ENCODE results near the gene SLC4A4.

DNA sequence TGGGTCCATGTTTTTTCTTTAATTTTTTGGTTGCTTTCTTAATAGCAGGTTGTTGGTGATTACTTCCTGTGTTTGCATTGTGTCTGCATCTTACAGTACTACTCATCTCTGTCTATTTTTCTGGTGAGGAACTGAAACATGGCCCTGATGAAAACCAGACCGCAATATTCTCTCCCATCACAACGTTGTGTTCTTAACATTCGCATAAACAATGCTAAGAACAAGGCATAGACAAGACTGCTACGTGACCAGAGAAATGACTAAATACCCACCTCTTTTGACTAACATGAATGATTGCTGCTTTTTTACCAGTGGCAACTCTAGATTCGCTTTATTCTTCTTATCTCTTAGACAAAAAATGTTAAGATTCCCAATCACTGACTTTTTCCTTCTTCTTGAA lies 266.0 kb downstream of the SLC4A4 start:
- no peak for TF ChIP-seq EZH2 (IDR thresholded peaks at IDR 0.05; ENCODE audit: low read length, missing control alignments)
- TF ChIP-seq CTCF (conservative IDR thresholded peaks at IDR 0.05 in 1 of 2, IDR thresholded peaks at IDR 0.05 in 1 of 2; ENCODE audit: low read depth in 1 of 2, low read length in 2 of 2), result no peak

All from fibroblast of lung (primary cell).